ENCODE data around the gene COL1A1.

GRCh38 chr17:50190603-50191358 is 10.7 kb downstream of the COL1A1 start:
- TF ChIP-seq CTCF (IDR thresholded peaks at IDR 0.05) = no peak
- no peak for TF ChIP-seq EZH2phosphoT487 (IDR thresholded peaks at IDR 0.05)
- TF ChIP-seq EZH2 (IDR thresholded peaks at IDR 0.05) = no peak

All from neural progenitor cell (in vitro differentiated cells).